ENCODE results near the gene NUDT9.
"Not testable (repeated sequence)": the region's sequence is repeated elsewhere in the genome, so short reads cannot be mapped to it uniquely, and the experiment has no call there.

- TF ChIP-seq, protein P1, sequence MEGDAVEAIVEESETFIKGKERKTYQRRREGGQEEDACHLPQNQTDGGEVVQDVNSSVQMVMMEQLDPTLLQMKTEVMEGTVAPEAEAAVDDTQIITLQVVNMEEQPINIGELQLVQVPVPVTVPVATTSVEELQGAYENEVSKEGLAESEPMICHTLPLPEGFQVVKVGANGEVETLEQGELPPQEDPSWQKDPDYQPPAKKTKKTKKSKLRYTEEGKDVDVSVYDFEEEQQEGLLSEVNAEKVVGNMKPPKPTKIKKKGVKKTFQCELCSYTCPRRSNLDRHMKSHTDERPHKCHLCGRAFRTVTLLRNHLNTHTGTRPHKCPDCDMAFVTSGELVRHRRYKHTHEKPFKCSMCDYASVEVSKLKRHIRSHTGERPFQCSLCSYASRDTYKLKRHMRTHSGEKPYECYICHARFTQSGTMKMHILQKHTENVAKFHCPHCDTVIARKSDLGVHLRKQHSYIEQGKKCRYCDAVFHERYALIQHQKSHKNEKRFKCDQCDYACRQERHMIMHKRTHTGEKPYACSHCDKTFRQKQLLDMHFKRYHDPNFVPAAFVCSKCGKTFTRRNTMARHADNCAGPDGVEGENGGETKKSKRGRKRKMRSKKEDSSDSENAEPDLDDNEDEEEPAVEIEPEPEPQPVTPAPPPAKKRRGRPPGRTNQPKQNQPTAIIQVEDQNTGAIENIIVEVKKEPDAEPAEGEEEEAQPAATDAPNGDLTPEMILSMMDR (conservative IDR thresholded peaks at IDR 0.05; ENCODE audit: low read depth, low read length) = not testable (repeated sequence)
- not testable (repeated sequence) for TF ChIP-seq EZH2 (IDR thresholded peaks at IDR 0.05; ENCODE audit: borderline replicate concordance, low read depth, low read length, poor library complexity, severe bottlenecking)
Measured at GRCh38 chr4:87395073-87395472, 27.3 kb upstream of the NUDT9 start.
